ENCODE data around the gene SLC39A12.

Gene SLC39A12

DNA sequence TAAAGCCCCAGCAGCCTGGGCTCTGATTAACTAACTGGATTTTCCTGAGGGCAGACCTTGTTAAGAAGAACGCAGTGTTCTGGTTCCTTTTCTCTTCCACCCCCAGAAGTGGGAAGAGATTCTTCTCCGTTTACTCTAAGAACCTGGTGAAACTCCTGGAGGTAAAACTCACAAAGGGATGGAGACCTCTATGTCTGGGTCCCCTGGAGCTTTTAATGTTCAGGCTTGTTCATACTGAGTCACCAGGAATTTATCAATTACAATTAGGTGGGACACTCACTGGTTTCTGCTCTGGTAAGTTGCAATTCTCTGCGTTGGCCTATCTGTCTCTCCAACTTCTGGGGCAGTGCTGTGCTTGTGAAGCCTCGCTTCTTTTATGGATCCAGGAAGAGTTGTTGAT is 115.2 kb downstream of the SLC39A12 start:
- DNase-seq: no peak

DNA sequence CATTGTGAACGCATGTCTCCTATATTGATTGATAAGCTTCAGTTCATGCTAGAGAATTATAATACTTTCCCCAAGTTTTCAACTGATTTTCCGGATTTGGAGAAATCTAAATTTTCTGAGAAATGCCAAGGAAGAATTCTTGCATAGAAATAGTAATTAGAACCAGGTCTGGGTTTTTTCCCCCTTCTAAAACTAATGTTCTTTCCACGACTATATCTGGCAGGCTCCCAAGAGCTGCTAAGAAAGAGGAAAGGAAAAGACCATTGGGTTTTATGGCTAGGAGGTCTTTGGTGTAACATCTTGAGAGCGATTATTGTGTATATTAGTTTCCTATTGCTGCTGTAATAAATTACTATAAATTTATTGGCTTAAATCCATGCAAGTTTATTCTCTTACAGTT is 116.7 kb downstream of the SLC39A12 start:
- no peak for DNase-seq

DNA sequence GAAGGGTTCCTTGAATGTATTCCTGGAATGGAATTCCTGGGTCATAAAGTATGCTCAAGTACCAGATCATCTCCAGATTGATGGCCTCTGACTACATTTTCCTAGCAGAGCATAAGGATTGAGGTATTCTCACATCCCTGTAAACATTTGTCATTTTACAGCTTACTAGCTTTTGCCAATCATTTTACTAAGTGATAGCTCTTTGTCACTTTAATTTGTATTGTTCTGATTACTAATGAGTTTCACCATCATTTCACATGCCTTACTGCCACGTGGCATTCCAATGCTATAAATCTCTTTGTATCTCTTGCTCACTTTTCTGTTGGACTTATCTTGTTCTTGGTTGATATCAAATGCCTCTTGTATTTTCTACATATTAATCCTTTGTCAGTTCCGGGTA is 119.9 kb downstream of the SLC39A12 start:
- no peak for DNase-seq

DNA sequence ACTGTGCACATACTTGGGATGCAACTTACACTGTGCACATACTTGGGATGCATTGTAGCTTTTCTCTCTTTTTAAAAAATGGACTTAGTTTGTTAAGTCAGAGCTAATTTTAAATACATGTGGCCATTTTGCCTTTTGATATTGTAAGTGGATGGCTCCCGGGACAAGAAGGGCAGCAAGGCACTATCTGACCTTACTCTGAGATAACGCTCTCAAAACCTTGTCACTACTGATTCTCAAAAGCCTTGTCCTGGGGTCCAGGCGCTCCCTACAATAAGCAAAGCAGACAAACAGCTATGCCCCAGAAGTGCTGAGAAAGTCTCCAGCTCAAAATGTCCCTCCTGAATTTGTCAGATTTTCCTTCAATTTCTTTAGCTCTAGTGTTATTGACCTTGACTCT is 121.6 kb downstream of the SLC39A12 start:
- DNase-seq: no peak

- DNase-seq: no peak
These were observed 124.2 kb downstream of the SLC39A12 start for GRCh38 chr10:18075881-18076280.

- no peak for DNase-seq
These were observed 128.1 kb downstream of the SLC39A12 start for GRCh38 chr10:18079665-18080295.

- DNase-seq: no peak
These were observed 130.7 kb downstream of the SLC39A12 start for GRCh38 chr10:18082381-18082780.

GRCh38 chr10:18085855-18086254 is 134.1 kb downstream of the SLC39A12 start:
- DNase-seq: no peak

- DNase-seq: no peak
These were observed 135.0 kb downstream of the SLC39A12 start for GRCh38 chr10:18086746-18087145.

DNA sequence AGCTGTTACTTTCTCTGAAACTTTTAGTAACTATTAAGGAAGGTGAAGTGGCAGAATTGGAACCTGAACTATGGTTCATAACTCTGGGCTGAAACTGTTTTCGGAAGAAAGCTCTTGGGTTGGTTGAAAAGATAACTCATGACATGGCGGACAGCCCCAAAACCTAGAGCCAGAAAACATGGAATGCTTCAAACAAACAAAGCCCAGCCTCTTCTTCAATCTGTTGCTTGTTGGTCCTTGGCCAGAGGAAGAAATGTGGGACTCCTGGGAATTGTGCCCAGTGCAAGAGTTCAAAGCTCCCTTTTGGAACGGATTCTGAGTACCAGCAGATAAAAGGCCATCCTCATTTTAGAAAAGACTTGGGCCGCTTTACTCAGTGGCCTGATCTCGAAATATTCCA is 135.6 kb downstream of the SLC39A12 start:
- DNase-seq: no peak
